ENCODE results near the gene ALKBH8. TPM values are rescaled to one million over a fixed set of nuclear protein-coding genes. Genes with fewer than 3 reads are reported as not detected.
A peak's percentile ranks its signal among the peaks of the same experiment; 100 is the strongest.

ALKBH8 gene
- total RNA-seq, 1 experiment from 2014 or later, result 15.7 TPM

- no peaks in the 10 kb centered on the region for H3K27me3 ChIP-seq (replicated peaks; ENCODE audit: control insufficient read depth, insufficient read depth, low read length)
- CTCF ChIA-PET, result interaction anchor here (0.6 to 1.3 kb wide), 4 partner anchors 92 to 1370 kb away, joined by 3 to 4 read pairs (median 3); no protein-coding TSS in a partner anchor
- Mint-ChIP-seq H3K27me3 (ENCODE audit: insufficient read depth, unreplicated experiment) (peaks cover 2% of the 10 kb centered on the region), H3K27ac (ENCODE audit: unreplicated experiment) (peak overlapping the region; percentile 94), H3K4me1 (ENCODE audit: low read depth, unreplicated experiment) (peaks cover 26% of the 10 kb centered on the region), H3K36me3 (ENCODE audit: insufficient read depth, unreplicated experiment) (peaks cover 12% of the 10 kb centered on the region), H3K4me3 (ENCODE audit: unreplicated experiment) (peak overlapping the region; percentile 93), H3K9me3 (ENCODE audit: unreplicated experiment) (no peaks in the 10 kb centered on the region)
- no peaks in the 10 kb centered on the region for H3K9me3 ChIP-seq
- H3K4me3 ChIP-seq (ENCODE audit: low read depth, low read length), result peak overlapping the region; percentile 73
- TF ChIP-seq CTCF (IDR thresholded peaks at IDR 0.05; ENCODE audit: insufficient read depth in 1 of 2, low read depth in 1 of 2, low read length in 1 of 2, severe bottlenecking in 1 of 2, unreplicated experiment in 1 of 2), result no peak
- TSS peak; percentile 76 for BruUV-seq (replicated peaks)
- intact Hi-C loops (cut with micrococcal nuclease; ENCODE audit: unreplicated experiment), result loop anchor here (2.0 to 10.0 kb wide), 2 partner anchors 48 to 1382 kb away; partner anchors contain the start of genes AASDHPPT and KBTBD3
- no peak for DNase-seq
- H3K36me3 ChIP-seq (ENCODE audit: control insufficient read depth, insufficient read depth, low read length), result 0 out of 2 replicates have a peak, but pooled peaks cover 3% of the 10 kb centered on the region
- H3K4me1 ChIP-seq, result no peaks in the 10 kb centered on the region
- POLR2A ChIA-PET, result interaction anchor here (0.5 to 1.3 kb wide), 4 partner anchors 48 to 1380 kb away, joined by 3 to 4 read pairs (median 3); partner anchors contain the start of genes AASDHPPT and KBTBD3
These were observed 108.4 kb downstream of the ALKBH8 start for GRCh38 chr11:107457205-107457557.

- ChIA-PET CTCF (no interaction called here), POLR2A (no interaction called here)
- intact Hi-C loops (cut with micrococcal nuclease; ENCODE audit: unreplicated experiment), result loop anchor here (10.0 kb wide), 1 partner anchor 1379 kb away; the partner anchor contains the start of genes AASDHPPT and KBTBD3
- Histone ChIP-seq H3K4me3 (ENCODE audit: low read depth, low read length) (no peak overlapping the region), H3K27me3 (replicated peaks; ENCODE audit: control insufficient read depth, insufficient read depth, low read length) (no peaks in the 10 kb centered on the region), H3K4me1 (no peaks in the 10 kb centered on the region), H3K9me3 (no peaks in the 10 kb centered on the region), H3K36me3 (ENCODE audit: control insufficient read depth, insufficient read depth, low read length) (0 out of 2 replicates have a peak, but pooled peaks cover 3% of the 10 kb centered on the region)
- no TSS peak for BruUV-seq (replicated peaks)
- DNase-seq, result no peak
- no peak for TF ChIP-seq CTCF (IDR thresholded peaks at IDR 0.05; ENCODE audit: insufficient read depth in 1 of 2, low read depth in 1 of 2, low read length in 1 of 2, severe bottlenecking in 1 of 2, unreplicated experiment in 1 of 2)
- no peak overlapping the region for H3K4me3 Mint-ChIP-seq (ENCODE audit: unreplicated experiment)
- peaks cover 26% of the 10 kb centered on the region for H3K4me1 Mint-ChIP-seq (ENCODE audit: low read depth, unreplicated experiment)
- no peak overlapping the region for H3K27ac Mint-ChIP-seq (ENCODE audit: unreplicated experiment)
- H3K27me3 Mint-ChIP-seq (ENCODE audit: insufficient read depth, unreplicated experiment), result no peaks in the 10 kb centered on the region
- H3K36me3 Mint-ChIP-seq (ENCODE audit: insufficient read depth, unreplicated experiment), result peaks cover 25% of the 10 kb centered on the region
- no peaks in the 10 kb centered on the region for H3K9me3 Mint-ChIP-seq (ENCODE audit: unreplicated experiment)
These were observed 111.8 kb downstream of the ALKBH8 start for GRCh38 chr11:107453594-107454286.

Other genes starting within 250 kb of the ALKBH8 start
- 22.9 and 24.1 TPM in 2 replicates for gene CWF19L2, start 107.9 kb downstream of the ALKBH8 start, total RNA-seq (2022)
- not detected in 2 replicates for gene ELMOD1, start 25.4 kb upstream of the ALKBH8 start, total RNA-seq (2022)
- not detected in 2 replicates for gene SLN, start 146.3 kb upstream of the ALKBH8 start, total RNA-seq (2022)

Measured in Caco-2 (cell line).